ENCODE results near the gene PRKAG2. TPM values are rescaled to one million over a fixed set of nuclear protein-coding genes. Genes with fewer than 3 reads are reported as not detected.

PRKAG2 gene
- polyA plus RNA-seq, 3 donors, result 29.2 to 59.8 (median 30.9) TPM

- Histone ChIP-seq H3K36me3 (replicated peaks in 1 of 2; ENCODE audit: control insufficient read depth in 1 of 2, insufficient read depth in 2 of 2, low read length in 2 of 2) (no peaks in the 10 kb centered on the region), H3K4me2 (replicated peaks; ENCODE audit: extremely low read depth, low read length, poor library complexity, severe bottlenecking) (no peak overlapping the region), H2AFZ (ENCODE audit: insufficient read depth, low read depth, low read length, poor library complexity, severe bottlenecking) (no peak overlapping the region), H3K9me3 (replicated peaks in 1 of 2; ENCODE audit: control insufficient read depth in 1 of 2, insufficient read depth in 1 of 2, low read length in 2 of 2) (peaks cover under 1 to 4% of the 10 kb centered on the region in 2 donors), H3K4me1 (ENCODE audit: control insufficient read depth in 1 of 2, insufficient read depth in 2 of 2, low read length in 2 of 2) (peaks cover 74 to 75% of the 10 kb centered on the region in 2 donors), H4K20me1 (ENCODE audit: insufficient read depth, low read length) (no peaks in the 10 kb centered on the region), H3K4me3 (replicated peaks in 1 of 3; ENCODE audit: low read depth in 2 of 3, low read length in 3 of 3) (no peak overlapping the region), H3K27ac (ENCODE audit: low read depth in 1 of 2, low read length in 2 of 2) (peak overlapping the region in 1 of 2 donors; percentile 100), H3K27me3 (ENCODE audit: control insufficient read depth in 2 of 2, insufficient read depth in 2 of 2, low read length in 2 of 2) (no peaks in the 10 kb centered on the region), H3K79me2 (ENCODE audit: insufficient read depth, low read length) (no peaks in the 10 kb centered on the region), H3K9ac (ENCODE audit: insufficient read depth, low read length, poor library complexity, severe bottlenecking) (no peak overlapping the region)
- peaks cover 0 to 3% of the 10 kb centered on the region in 2 donors for H3K36me3 Mint-ChIP-seq
- H3K4me3 Mint-ChIP-seq, result no peak overlapping the region
- peaks cover under 1 to 9% (median 5%) of the 10 kb centered on the region in 7 donors for H3K9me3 Mint-ChIP-seq
- no peak for DNase-seq
- H3K4me1 Mint-ChIP-seq, result peaks cover 72% of the 10 kb centered on the region
- no peak for TF ChIP-seq CTCF (IDR thresholded peaks at IDR 0.05)
- H3K27me3 Mint-ChIP-seq (ENCODE audit: low read depth in 3 of 3), result peaks cover 2 to 9% (median 4%) of the 10 kb centered on the region in 3 donors
- peak overlapping the region in 6 of 7 donors; percentile 90 to 100 (median 99) for H3K27ac Mint-ChIP-seq
- 99% methylated on average over 8 of the region's 8 CpGs for WGBS (ENCODE audit: insufficient coverage)
- intact Hi-C loops (cut with micrococcal nuclease), result no loop called here
Measured at GRCh38 chr7:151919595-151919994, 42.7 kb upstream of the PRKAG2 start.

- H3K4me3 ChIP-seq (replicated peaks in 1 of 3; ENCODE audit: low read depth in 2 of 3, low read length in 3 of 3), result peak overlapping the region in 1 of 3 experiments; percentile 24
- peak overlapping the region; percentile 75 to 77 for H3K27ac ChIP-seq (ENCODE audit: low read depth in 1 of 2, low read length in 2 of 2)
- Mint-ChIP-seq H3K4me3 (no peak overlapping the region), H3K4me1 (peaks cover 60% of the 10 kb centered on the region), H3K9me3 (peaks cover 12 to 20% (median 15%) of the 10 kb centered on the region in 7 donors), H3K27me3 (ENCODE audit: low read depth in 3 of 3) (peaks cover 2 to 9% (median 4%) of the 10 kb centered on the region in 3 donors), H3K36me3 (peaks cover 2 to 7% of the 10 kb centered on the region in 2 donors), H3K27ac (peak overlapping the region; percentile 87 to 92 (median 89))
- H3K36me3 ChIP-seq (replicated peaks in 1 of 2; ENCODE audit: control insufficient read depth in 1 of 2, insufficient read depth in 2 of 2, low read length in 2 of 2), result no peaks in the 10 kb centered on the region
- 100% methylated on average over 4 of the region's 5 CpGs for WGBS (ENCODE audit: insufficient coverage)
- intact Hi-C loops (cut with micrococcal nuclease), result no loop called here
- peak overlapping the region; percentile 35 for H3K4me2 ChIP-seq (replicated peaks; ENCODE audit: extremely low read depth, low read length, poor library complexity, severe bottlenecking)
- no peaks in the 10 kb centered on the region for H3K27me3 ChIP-seq (ENCODE audit: control insufficient read depth in 2 of 2, insufficient read depth in 2 of 2, low read length in 2 of 2)
- peaks cover 7 to 11% of the 10 kb centered on the region in 2 donors for H3K9me3 ChIP-seq (replicated peaks in 1 of 2; ENCODE audit: control insufficient read depth in 1 of 2, insufficient read depth in 1 of 2, low read length in 2 of 2)
- no peak for TF ChIP-seq CTCF (IDR thresholded peaks at IDR 0.05)
- H2AFZ ChIP-seq (ENCODE audit: insufficient read depth, low read depth, low read length, poor library complexity, severe bottlenecking), result peak overlapping the region; percentile 48
- H4K20me1 ChIP-seq (ENCODE audit: insufficient read depth, low read length), result no peaks in the 10 kb centered on the region
- H3K79me2 ChIP-seq (ENCODE audit: insufficient read depth, low read length), result no peaks in the 10 kb centered on the region
- no peak for DNase-seq
- peak overlapping the region; percentile 27 for H3K9ac ChIP-seq (ENCODE audit: insufficient read depth, low read length, poor library complexity, severe bottlenecking)
- peaks cover 63 to 64% of the 10 kb centered on the region in 2 donors for H3K4me1 ChIP-seq (ENCODE audit: control insufficient read depth in 1 of 2, insufficient read depth in 2 of 2, low read length in 2 of 2)
Measured at GRCh38 chr7:151918510-151918843, 41.6 kb upstream of the PRKAG2 start.
